ENCODE data around the gene BTBD19.
A peak's percentile ranks its signal among the peaks of the same experiment; 100 is the strongest.

BTBD19 gene

DNA sequence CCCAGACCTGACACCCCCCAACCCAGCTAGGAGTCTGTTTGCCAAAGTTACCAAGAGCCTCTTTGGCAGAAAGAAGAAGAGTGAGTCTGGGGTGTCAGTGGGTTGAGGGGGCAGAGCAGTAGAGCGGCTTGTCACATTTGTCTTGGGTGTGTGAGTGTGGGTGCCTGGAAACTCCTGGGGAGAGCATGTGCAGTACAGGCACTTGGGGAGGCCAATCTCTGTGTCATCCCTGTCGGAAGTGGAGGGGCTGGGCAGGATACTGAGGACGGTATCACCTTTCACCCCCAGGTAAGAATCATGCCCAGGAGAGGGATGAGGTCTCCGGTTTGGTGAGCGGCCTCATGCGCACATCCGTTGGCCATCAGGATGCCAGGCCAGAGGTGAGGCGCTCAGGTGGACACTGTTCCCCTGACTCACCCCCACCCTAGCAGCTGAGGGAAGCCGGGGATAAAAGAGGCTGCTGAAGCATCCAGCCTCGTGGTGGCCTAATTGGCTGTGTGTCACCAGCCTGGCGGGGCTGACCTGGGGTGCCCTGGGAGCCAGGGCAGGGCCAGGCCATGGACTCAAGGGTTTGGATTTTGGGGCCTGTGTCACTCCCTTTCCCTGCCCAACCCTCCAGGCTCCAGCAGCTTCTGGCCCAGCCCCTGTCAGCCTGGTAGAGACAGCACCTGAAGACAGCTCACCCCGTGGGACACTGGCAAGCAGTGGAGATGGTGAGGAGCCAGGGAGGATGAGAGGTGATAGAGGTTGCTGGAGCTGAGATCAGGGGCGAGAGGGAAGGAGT, 4.8 kb upstream of the BTBD19 start:
- peaks cover 0 to 58% (median 52%) of the 10 kb centered on the region in 4 experiments for H3K4me1 ChIP-seq (ENCODE audit: control extremely low read depth in 1 of 4, control insufficient read depth in 4 of 4, insufficient read depth in 4 of 4, low read length in 3 of 4)
- no peaks in the 10 kb centered on the region for H3K9me3 ChIP-seq (ENCODE audit: control extremely low read depth in 1 of 5, control insufficient read depth in 4 of 5, insufficient read depth in 2 of 5, low read depth in 1 of 5, low read length in 4 of 5)
- DNase-seq = no peak
- ChIA-PET CTCF (interaction anchor here (1.0 to 1.5 kb wide), 3 partner anchors 10 to 27 kb away, joined by 3 to 7 read pairs (median 3); no protein-coding TSS in a partner anchor), POLR2A (no interaction called here)
- no peak overlapping the region for H3K27ac ChIP-seq (ENCODE audit: insufficient read depth in 1 of 2, low read depth in 1 of 2, low read length in 2 of 2, poor library complexity in 1 of 2, severe bottlenecking in 2 of 2)
- H3K27me3 ChIP-seq (replicated peaks in 2 of 5; ENCODE audit: control insufficient read depth in 4 of 5, insufficient read depth in 5 of 5, low read length in 4 of 5) = no peaks in the 10 kb centered on the region
- 100% methylated on average over 3 of the region's 13 CpGs for WGBS (ENCODE audit: insufficient coverage)
- no peak overlapping the region for H3K4me3 ChIP-seq (ENCODE audit: control insufficient read depth in 1 of 7, extremely low read depth in 1 of 7, insufficient read depth in 4 of 7, low read depth in 2 of 7, low read length in 6 of 7)
- H3K36me3 ChIP-seq (ENCODE audit: control insufficient read depth in 4 of 4, insufficient read depth in 4 of 4, low read length in 3 of 4) = peaks cover 6 to 45% (median 34%) of the 10 kb centered on the region in 4 experiments

- POLR2A ChIA-PET = interaction anchor here (1.3 to 2.1 kb wide), 2 partner anchors 14 to 75 kb away, joined by 3 to 12 read pairs; partner anchors contain the start of gene RNU5D-1
- Histone ChIP-seq H3K36me3 (ENCODE audit: control insufficient read depth in 4 of 4, insufficient read depth in 4 of 4, low read length in 3 of 4) (peaks cover 6 to 45% (median 34%) of the 10 kb centered on the region in 4 experiments), H3K9me3 (ENCODE audit: control extremely low read depth in 1 of 5, control insufficient read depth in 4 of 5, insufficient read depth in 2 of 5, low read depth in 1 of 5, low read length in 4 of 5) (no peaks in the 10 kb centered on the region), H3K27me3 (replicated peaks in 2 of 5; ENCODE audit: control insufficient read depth in 4 of 5, insufficient read depth in 5 of 5, low read length in 4 of 5) (no peaks in the 10 kb centered on the region), H3K4me3 (ENCODE audit: control insufficient read depth in 1 of 7, extremely low read depth in 1 of 7, insufficient read depth in 4 of 7, low read depth in 2 of 7, low read length in 6 of 7) (no peak overlapping the region), H3K27ac (ENCODE audit: insufficient read depth in 1 of 2, low read depth in 1 of 2, low read length in 2 of 2, poor library complexity in 1 of 2, severe bottlenecking in 2 of 2) (no peak overlapping the region), H3K4me1 (ENCODE audit: control extremely low read depth in 1 of 4, control insufficient read depth in 4 of 4, insufficient read depth in 4 of 4, low read length in 3 of 4) (peaks cover 11 to 66% (median 64%) of the 10 kb centered on the region in 4 experiments)
- WGBS (ENCODE audit: insufficient coverage) = 97% methylated on average over 15 of the region's 20 CpGs
- no peak for DNase-seq
- CTCF ChIA-PET = interaction anchor here (1.4 to 7.8 kb wide), 4 partner anchors 8 to 17 kb away, joined by 3 to 69 read pairs (median 24); partner anchors contain the start of gene BEST4
Observed at GRCh38 chr1:44805311-44806024, 2.9 kb upstream of the BTBD19 start.

GRCh38 chr1:44806025-44806703, 2.2 kb upstream of the BTBD19 start:
- CTCF ChIA-PET = interaction anchor here (1.8 to 7.8 kb wide), 3 partner anchors 8 to 18 kb away, joined by 6 to 69 read pairs (median 43); partner anchors contain the start of gene BEST4
- Histone ChIP-seq H3K36me3 (ENCODE audit: control insufficient read depth in 4 of 4, insufficient read depth in 4 of 4, low read length in 3 of 4) (peaks cover 6 to 45% (median 34%) of the 10 kb centered on the region in 4 experiments), H3K9me3 (ENCODE audit: control extremely low read depth in 1 of 5, control insufficient read depth in 4 of 5, insufficient read depth in 2 of 5, low read depth in 1 of 5, low read length in 4 of 5) (no peaks in the 10 kb centered on the region), H3K4me1 (ENCODE audit: control extremely low read depth in 1 of 4, control insufficient read depth in 4 of 4, insufficient read depth in 4 of 4, low read length in 3 of 4) (peaks cover 11 to 67% (median 66%) of the 10 kb centered on the region in 4 experiments), H3K4me3 (ENCODE audit: control insufficient read depth in 1 of 7, extremely low read depth in 1 of 7, insufficient read depth in 4 of 7, low read depth in 2 of 7, low read length in 6 of 7) (no peak overlapping the region), H3K27ac (ENCODE audit: insufficient read depth in 1 of 2, low read depth in 1 of 2, low read length in 2 of 2, poor library complexity in 1 of 2, severe bottlenecking in 2 of 2) (peak overlapping the region; percentile 92 to 97), H3K27me3 (replicated peaks in 2 of 5; ENCODE audit: control insufficient read depth in 4 of 5, insufficient read depth in 5 of 5, low read length in 4 of 5) (no peaks in the 10 kb centered on the region)
- 98% methylated on average over 64 of the region's 70 CpGs for WGBS (ENCODE audit: insufficient coverage)
- POLR2A ChIA-PET = interaction anchor here (1.3 to 2.1 kb wide), 2 partner anchors 13 to 75 kb away, joined by 3 to 12 read pairs; partner anchors contain the start of gene RNU5D-1
- DNase-seq = no peak

GRCh38 chr1:44806704-44807363, 1.5 kb upstream of the BTBD19 start, which contains the start of gene DYNLT4:
Gene DYNLT4, minus strand, starts transcription at chr1:44807351. Its CDS starts 683 bp downstream, at chr1:44806668.
- peak within 1 kb of the TSS; percentile 92 to 97 for H3K27ac ChIP-seq (ENCODE audit: insufficient read depth in 1 of 2, low read depth in 1 of 2, low read length in 2 of 2, poor library complexity in 1 of 2, severe bottlenecking in 2 of 2)
- ChIA-PET POLR2A (interaction anchor here (1.0 to 3.2 kb wide), 5 partner anchors 12 to 86 kb away, joined by 4 to 30 read pairs (median 7); partner anchors contain the start of gene RNU5D-1), CTCF (interaction anchor here (5.3 to 7.8 kb wide), 2 partner anchors 14 to 19 kb away, joined by 43 to 69 read pairs; partner anchors contain the start of gene BEST4)
- H3K4me3 ChIP-seq (ENCODE audit: control insufficient read depth in 1 of 7, extremely low read depth in 1 of 7, insufficient read depth in 4 of 7, low read depth in 2 of 7, low read length in 6 of 7) = peak within 1 kb of the TSS in 3 of 7 experiments; percentile 34 to 54 (median 48)
- peaks cover 6 to 45% (median 33%) of the 10 kb centered on the region in 4 experiments for H3K36me3 ChIP-seq (ENCODE audit: control insufficient read depth in 4 of 4, insufficient read depth in 4 of 4, low read length in 3 of 4)
- peaks cover 11 to 67% (median 63%) of the 10 kb centered on the region in 4 experiments for H3K4me1 ChIP-seq (ENCODE audit: control extremely low read depth in 1 of 4, control insufficient read depth in 4 of 4, insufficient read depth in 4 of 4, low read length in 3 of 4)
- no peaks in the 10 kb centered on the region for H3K27me3 ChIP-seq (replicated peaks in 2 of 5; ENCODE audit: control insufficient read depth in 4 of 5, insufficient read depth in 5 of 5, low read length in 4 of 5)
- H3K9me3 ChIP-seq (ENCODE audit: control extremely low read depth in 1 of 5, control insufficient read depth in 4 of 5, insufficient read depth in 2 of 5, low read depth in 1 of 5, low read length in 4 of 5) = no peaks in the 10 kb centered on the region
- WGBS (ENCODE audit: insufficient coverage) = 92% methylated on average over 7 of the region's 7 CpGs
- DNase-seq = no peak

DNA sequence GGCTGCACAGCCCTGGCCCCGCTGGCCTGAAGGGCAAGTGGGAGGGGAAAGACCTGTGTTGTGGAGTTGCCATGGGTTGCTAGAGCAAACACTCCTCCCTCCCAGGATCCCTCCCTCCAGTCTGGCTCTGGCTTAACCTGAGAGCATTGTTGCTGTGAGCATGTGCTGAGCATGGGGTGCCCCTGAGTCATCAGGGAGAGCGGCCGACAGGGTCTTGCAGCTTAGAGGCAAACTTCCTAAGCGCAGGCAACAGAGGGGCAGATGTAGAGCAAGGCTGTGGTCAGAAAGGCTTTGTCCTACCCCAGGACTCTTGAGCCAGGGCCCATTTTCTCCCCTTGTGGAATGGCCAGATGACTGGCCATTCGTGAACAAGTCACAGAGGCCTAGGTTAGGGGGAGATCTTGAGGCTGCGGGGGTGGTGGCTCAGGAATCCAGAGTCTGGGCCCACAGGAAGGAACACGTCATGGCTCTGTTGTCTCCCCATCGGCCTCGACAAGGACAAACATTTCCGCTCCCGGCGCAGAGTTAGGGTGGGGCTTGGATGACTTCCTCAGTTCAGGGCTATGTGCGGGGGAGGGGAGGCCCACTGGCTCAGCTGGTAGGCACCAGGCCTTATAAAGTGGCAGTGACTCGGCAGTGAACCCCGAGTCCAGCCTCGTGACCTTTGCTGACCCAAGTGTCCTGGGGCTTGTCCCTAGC, 810 bp upstream of the BTBD19 start:
- no peaks in the 10 kb centered on the region for H3K9me3 ChIP-seq (ENCODE audit: control extremely low read depth in 1 of 5, control insufficient read depth in 4 of 5, insufficient read depth in 2 of 5, low read depth in 1 of 5, low read length in 4 of 5)
- H3K4me3 ChIP-seq (ENCODE audit: control insufficient read depth in 1 of 7, extremely low read depth in 1 of 7, insufficient read depth in 4 of 7, low read depth in 2 of 7, low read length in 6 of 7) = peak overlapping the region in 2 of 7 experiments; percentile 34 to 48
- H3K27me3 ChIP-seq (replicated peaks in 2 of 5; ENCODE audit: control insufficient read depth in 4 of 5, insufficient read depth in 5 of 5, low read length in 4 of 5) = no peaks in the 10 kb centered on the region
- POLR2A ChIA-PET = interaction anchor here (1.0 to 3.5 kb wide), 7 partner anchors 8 to 86 kb away, joined by 4 to 64 read pairs (median 12); partner anchors contain the start of genes PLK3 and RNU5D-1
- H3K36me3 ChIP-seq (ENCODE audit: control insufficient read depth in 4 of 4, insufficient read depth in 4 of 4, low read length in 3 of 4) = peaks cover 4 to 38% (median 30%) of the 10 kb centered on the region in 4 experiments
- 5% methylated on average over 9 of the region's 16 CpGs for WGBS (ENCODE audit: insufficient coverage)
- H3K4me1 ChIP-seq (ENCODE audit: control extremely low read depth in 1 of 4, control insufficient read depth in 4 of 4, insufficient read depth in 4 of 4, low read length in 3 of 4) = peaks cover 11 to 65% (median 61%) of the 10 kb centered on the region in 4 experiments
- peak overlapping the region; percentile 92 to 97 for H3K27ac ChIP-seq (ENCODE audit: insufficient read depth in 1 of 2, low read depth in 1 of 2, low read length in 2 of 2, poor library complexity in 1 of 2, severe bottlenecking in 2 of 2)
- CTCF ChIA-PET = interaction anchor here (1.1 to 7.8 kb wide), 8 partner anchors 8 to 86 kb away, joined by 3 to 69 read pairs (median 8); partner anchors contain the start of genes BEST4, PLK3 and RNU5D-1
- peak; percentile 92 to 95 (median 95) for DNase-seq

Data from common myeloid progenitor, CD34-positive (primary cell).